ENCODE data around the gene INSYN2B. TPM values are rescaled to one million over a fixed set of nuclear protein-coding genes. Genes with fewer than 3 reads are reported as not detected.

INSYN2B gene
- total and polyA plus RNA-seq, 2 of the 8 experiments (the other 6 are each of a cell fraction or from before 2014, with no cell fraction given) = not detected

DNA sequence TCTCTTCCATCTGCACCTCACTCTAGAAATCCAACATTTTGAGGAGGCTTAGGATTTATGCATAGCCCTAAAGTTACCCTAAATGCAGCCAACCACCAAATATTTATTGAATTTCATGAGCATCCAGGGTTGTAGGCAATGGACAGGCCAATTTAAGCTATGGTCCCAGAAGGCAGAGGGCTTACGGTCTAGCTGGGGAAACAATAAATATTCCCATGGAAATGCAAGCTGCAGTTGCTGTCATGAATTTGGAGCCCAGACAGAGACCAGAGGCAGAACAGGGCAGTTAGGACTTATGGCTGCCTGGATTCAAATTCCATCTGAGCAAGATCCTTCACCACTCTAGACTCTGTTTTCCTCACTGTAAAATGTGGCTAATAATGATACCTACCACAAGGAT lies 9.1 kb upstream of the INSYN2B start:
- H3K79me1 ChIP-seq (ENCODE audit: low read depth, low read length) = no peaks in the 10 kb centered on the region
- FAIRE-seq = no peak

More for the DNA sequence above, 9.1 kb upstream of the INSYN2B start:
- Histone ChIP-seq H3K9me3 (ENCODE audit: insufficient read depth in 2 of 2, low read depth in 1 of 2, low read length in 1 of 2) (no peaks in the 10 kb centered on the region), H3K4ac (replicated peaks; ENCODE audit: insufficient read length, low read depth, low read length) (no peak overlapping the region), H2BK12ac (ENCODE audit: low read depth, low read length) (no peak overlapping the region), H3K56ac (replicated peaks; ENCODE audit: insufficient read length, low read depth, low read length) (no peak overlapping the region), H4K8ac (ENCODE audit: extremely low read depth, insufficient read depth, low read length) (no peak overlapping the region), H4K5ac (ENCODE audit: insufficient read length, low read depth, low read length) (no peak overlapping the region), H2AK5ac (ENCODE audit: low read depth, low read length) (no peak overlapping the region), H4K20me1 (replicated peaks in 1 of 2; ENCODE audit: control insufficient read depth in 1 of 2, insufficient read depth in 2 of 2, low read length in 2 of 2) (no peaks in the 10 kb centered on the region), H3K27ac (ENCODE audit: low read depth, low read length) (no peak overlapping the region), H2AFZ (ENCODE audit: low read length) (no peak overlapping the region), H2BK5ac (ENCODE audit: low read depth, low read length) (no peak overlapping the region), H3K23me2 (ENCODE audit: low read depth, low read length) (no peaks in the 10 kb centered on the region), H2BK15ac (ENCODE audit: low read length) (no peak overlapping the region), H3K27me3 (replicated peaks in 1 of 4; ENCODE audit: control insufficient read depth in 3 of 4, extremely low read depth in 1 of 4, insufficient read depth in 3 of 4, low read length in 3 of 4) (no peaks in the 10 kb centered on the region; a peak in 1 of 7 replicates), H3K79me2 (ENCODE audit: control insufficient read depth in 1 of 2, insufficient read depth in 2 of 2, low read length in 2 of 2) (no peaks in the 10 kb centered on the region), H3K14ac (ENCODE audit: insufficient read length) (no peak overlapping the region), H3K4me3 (ENCODE audit: extremely low read depth in 1 of 4, insufficient read depth in 2 of 4, low read depth in 3 of 4, low read length in 4 of 4) (no peak overlapping the region), H2BK20ac (ENCODE audit: low read length) (no peak overlapping the region), H3K4me2 (ENCODE audit: insufficient read depth in 1 of 2, low read depth in 2 of 2, low read length in 2 of 2) (no peak overlapping the region), H3K9ac (replicated peaks in 1 of 4; ENCODE audit: extremely low read depth in 1 of 4, low read depth in 3 of 4, low read length in 3 of 4) (no peak overlapping the region), H4K91ac (replicated peaks; ENCODE audit: insufficient read length, low read length) (no peak overlapping the region), H2BK120ac (replicated peaks; ENCODE audit: low read depth, low read length) (no peak overlapping the region), H3K18ac (ENCODE audit: extremely low read depth, low read length) (no peak overlapping the region), H3K4me1 (replicated peaks in 1 of 4; ENCODE audit: control insufficient read depth in 3 of 4, insufficient read depth in 4 of 4, low read length in 3 of 4) (no peaks in the 10 kb centered on the region), H3K36me3 (ENCODE audit: control insufficient read depth in 2 of 4, insufficient read depth in 4 of 4, low read length in 3 of 4) (no peaks in the 10 kb centered on the region), H3K23ac (ENCODE audit: insufficient read length) (no peak overlapping the region)
- ChIA-PET POLR2A (ENCODE audit: partially characterized antibody) (no interaction called here), CTCF (ENCODE audit: partially characterized antibody) (interaction anchor here (3.1 kb wide), 1 partner anchor 9 kb away, joined by 15 read pairs; the partner anchor contains the start of gene INSYN2B)
- TF ChIP-seq SP1 (IDR thresholded peaks at IDR 0.05; ENCODE audit: low read depth, low read length) = no peak
- no peak for TF ChIP-seq CBX8 (IDR thresholded peaks at IDR 0.05; ENCODE audit: borderline replicate concordance, low read depth, low read length)
- DNase-seq (ENCODE audit: low read depth in 1 of 2, low spot score in 2 of 2) = no peak
- WGBS, 2 experiments (ENCODE audit: extremely low coverage in 1 of 2, insufficient coverage in 1 of 2, insufficient read length in 1 of 2, insufficient replicate concordance in 2 of 2, low coverage in 1 of 2, low lambda C conversion rate in 2 of 2, missing lambda C conversion rate in 1 of 2) = 95% methylated on average over 1 of the region's 1 CpG; no CpG with 5 or more reads in 1 of the 2 experiments
